T-helper 2 cell treated with Interferon-gamma antibody and Interleukin-4, amounts not matched to agents 5 μg/mL and 100 μg/mL, for 36 hours (primary cell): ENCODE data around the gene NATD1.
A peak's percentile ranks its signal among the peaks of the same experiment; 100 is the strongest.

ENCODE experiments used
- DNase-seq: peaks from one replicate; pipeline ENCODE4 v3.0.0; 2021; ENCODE audit warnings: low spot score
- H3K27ac Mint-ChIP-seq: one replicate; pipeline ENCODE4 v1.8.0; 2021; ENCODE audit warnings: mild to moderate bottlenecking, mixed read lengths
- H3K27me3 Mint-ChIP-seq: one replicate; pipeline ENCODE4 v1.8.0; 2021; ENCODE audit warnings: low read depth, mixed read lengths
- H3K36me3 Mint-ChIP-seq: one replicate; pipeline ENCODE4 v1.8.0; 2021; ENCODE audit warnings: low read depth, mixed read lengths
- H3K4me1 Mint-ChIP-seq: one replicate; pipeline ENCODE4 v1.8.0; 2021; ENCODE audit warnings: low read depth, mixed read lengths
- H3K4me3 Mint-ChIP-seq: one replicate; pipeline ENCODE4 v1.8.0; 2022; ENCODE audit warnings: mild to moderate bottlenecking, moderate library complexity, mixed read lengths
- H3K9me3 Mint-ChIP-seq: one replicate; pipeline ENCODE4 v1.8.0; 2021; ENCODE audit warnings: mixed read lengths

Gene NATD1

GRCh38 chr17:21214777-21215541, 38.3 kb downstream of the NATD1 start:
- H3K4me3 Mint-ChIP-seq = peak overlapping the region; percentile 98
- no peak for DNase-seq
- peaks cover 6% of the 10 kb centered on the region for H3K36me3 Mint-ChIP-seq
- H3K27me3 Mint-ChIP-seq = no peaks in the 10 kb centered on the region
- H3K4me1 Mint-ChIP-seq = peaks cover 35% of the 10 kb centered on the region
- H3K9me3 Mint-ChIP-seq = no peaks in the 10 kb centered on the region
- H3K27ac Mint-ChIP-seq = peak overlapping the region; percentile 80

GRCh38 chr17:21214015-21214776, 39.0 kb downstream of the NATD1 start, which contains the start of gene TMEM11:
Gene TMEM11 (minus strand): TSS chr17:21214161. CDS start chr17:21214152, 9 bp downstream.
- peak; percentile 97 for DNase-seq
- Mint-ChIP-seq H3K4me1 (peaks cover 35% of the 10 kb centered on the region), H3K9me3 (no peaks in the 10 kb centered on the region)

GRCh38 chr17:21213638-21214014, 39.6 kb downstream of the NATD1 start:
- no peak for DNase-seq
- Mint-ChIP-seq H3K4me1 (peaks cover 34% of the 10 kb centered on the region), H3K9me3 (no peaks in the 10 kb centered on the region), H3K27ac (peak overlapping the region; percentile 91), H3K36me3 (peaks cover 7% of the 10 kb centered on the region), H3K4me3 (peak overlapping the region; percentile 98), H3K27me3 (no peaks in the 10 kb centered on the region)

More at GRCh38 chr17:21214015-21214776, 39.0 kb downstream of the NATD1 start, which contains the start of gene TMEM11:
- Mint-ChIP-seq H3K36me3 (peaks cover 6% of the 10 kb centered on the region), H3K27ac (peak within 1 kb of the TSS; percentile 91), H3K27me3 (no peaks in the 10 kb centered on the region), H3K4me3 (peak within 1 kb of the TSS; percentile 98)

GRCh38 chr17:21212826-21213637, 40.2 kb downstream of the NATD1 start:
- Mint-ChIP-seq H3K4me3 (peak overlapping the region; percentile 98), H3K9me3 (no peaks in the 10 kb centered on the region), H3K27ac (peak overlapping the region; percentile 85), H3K36me3 (peaks cover 9% of the 10 kb centered on the region), H3K4me1 (peaks cover 34% of the 10 kb centered on the region), H3K27me3 (no peaks in the 10 kb centered on the region)
- no peak for DNase-seq

GRCh38 chr17:21211825-21212479, 41.3 kb downstream of the NATD1 start:
- Mint-ChIP-seq H3K36me3 (peaks cover 9% of the 10 kb centered on the region), H3K4me3 (peak overlapping the region; percentile 98), H3K9me3 (no peaks in the 10 kb centered on the region), H3K27ac (no peak overlapping the region), H3K4me1 (peaks cover 31% of the 10 kb centered on the region), H3K27me3 (no peaks in the 10 kb centered on the region)
- no peak for DNase-seq

GRCh38 chr17:21210411-21211076, 42.7 kb downstream of the NATD1 start:
- DNase-seq = no peak
- no peaks in the 10 kb centered on the region for H3K9me3 Mint-ChIP-seq
- H3K27me3 Mint-ChIP-seq = no peaks in the 10 kb centered on the region
- no peak overlapping the region for H3K27ac Mint-ChIP-seq
- peaks cover 24% of the 10 kb centered on the region for H3K4me1 Mint-ChIP-seq
- H3K36me3 Mint-ChIP-seq = peaks cover 11% of the 10 kb centered on the region
- H3K4me3 Mint-ChIP-seq = no peak overlapping the region

GRCh38 chr17:21209511-21210175, 43.6 kb downstream of the NATD1 start:
- peaks cover 18% of the 10 kb centered on the region for H3K4me1 Mint-ChIP-seq
- no peak overlapping the region for H3K4me3 Mint-ChIP-seq
- peaks cover 11% of the 10 kb centered on the region for H3K36me3 Mint-ChIP-seq
- no peak for DNase-seq
- no peak overlapping the region for H3K27ac Mint-ChIP-seq
- H3K9me3 Mint-ChIP-seq = no peaks in the 10 kb centered on the region
- no peaks in the 10 kb centered on the region for H3K27me3 Mint-ChIP-seq

- Mint-ChIP-seq H3K27me3 (no peaks in the 10 kb centered on the region), H3K9me3 (no peaks in the 10 kb centered on the region), H3K4me1 (peaks cover 18% of the 10 kb centered on the region), H3K27ac (no peak overlapping the region), H3K4me3 (no peak overlapping the region), H3K36me3 (peaks cover 11% of the 10 kb centered on the region)
- no peak for DNase-seq
Observed at GRCh38 chr17:21208352-21208751, 44.9 kb downstream of the NATD1 start.

GRCh38 chr17:21204935-21205334, 48.3 kb downstream of the NATD1 start:
- no peaks in the 10 kb centered on the region for H3K27me3 Mint-ChIP-seq
- peaks cover 2% of the 10 kb centered on the region for H3K4me1 Mint-ChIP-seq
- DNase-seq = no peak
- no peaks in the 10 kb centered on the region for H3K9me3 Mint-ChIP-seq
- peaks cover 9% of the 10 kb centered on the region for H3K36me3 Mint-ChIP-seq
- H3K27ac Mint-ChIP-seq = no peak overlapping the region
- H3K4me3 Mint-ChIP-seq = no peak overlapping the region

- H3K36me3 Mint-ChIP-seq = peaks cover 19% of the 10 kb centered on the region
- no peak for DNase-seq
- H3K9me3 Mint-ChIP-seq = no peaks in the 10 kb centered on the region
- H3K4me1 Mint-ChIP-seq = no peaks in the 10 kb centered on the region
- no peak overlapping the region for H3K4me3 Mint-ChIP-seq
- no peaks in the 10 kb centered on the region for H3K27me3 Mint-ChIP-seq
- no peak overlapping the region for H3K27ac Mint-ChIP-seq
Observed at GRCh38 chr17:21202512-21202911, 50.7 kb downstream of the NATD1 start.

- no peaks in the 10 kb centered on the region for H3K27me3 Mint-ChIP-seq
- H3K4me3 Mint-ChIP-seq = no peak overlapping the region
- DNase-seq = no peak
- H3K4me1 Mint-ChIP-seq = no peaks in the 10 kb centered on the region
- H3K9me3 Mint-ChIP-seq = no peaks in the 10 kb centered on the region
- H3K27ac Mint-ChIP-seq = no peak overlapping the region
- H3K36me3 Mint-ChIP-seq = peaks cover 24% of the 10 kb centered on the region
Observed at GRCh38 chr17:21201874-21202273, 51.3 kb downstream of the NATD1 start.

GRCh38 chr17:21201298-21201595, 52.0 kb downstream of the NATD1 start:
- no peaks in the 10 kb centered on the region for H3K9me3 Mint-ChIP-seq
- DNase-seq = no peak
- H3K27ac Mint-ChIP-seq = no peak overlapping the region
- no peaks in the 10 kb centered on the region for H3K27me3 Mint-ChIP-seq
- H3K36me3 Mint-ChIP-seq = peaks cover 29% of the 10 kb centered on the region
- no peaks in the 10 kb centered on the region for H3K4me1 Mint-ChIP-seq
- no peak overlapping the region for H3K4me3 Mint-ChIP-seq
